Activated effector memory CD4-positive, alpha-beta T cell treated with Interleukin-2 at 50 U/mL for 16 hours (primary cell): ENCODE measurements around the gene SEC22C.
"Not testable (repeated sequence)": the region's sequence is repeated elsewhere in the genome, so short reads cannot be mapped to it uniquely, and the experiment has no call there.

ENCODE experiments used
- DNase-seq: peaks from one replicate; pipeline ENCODE4 v3.0.0-alpha.2; 2020

The SEC22C gene, protein sequence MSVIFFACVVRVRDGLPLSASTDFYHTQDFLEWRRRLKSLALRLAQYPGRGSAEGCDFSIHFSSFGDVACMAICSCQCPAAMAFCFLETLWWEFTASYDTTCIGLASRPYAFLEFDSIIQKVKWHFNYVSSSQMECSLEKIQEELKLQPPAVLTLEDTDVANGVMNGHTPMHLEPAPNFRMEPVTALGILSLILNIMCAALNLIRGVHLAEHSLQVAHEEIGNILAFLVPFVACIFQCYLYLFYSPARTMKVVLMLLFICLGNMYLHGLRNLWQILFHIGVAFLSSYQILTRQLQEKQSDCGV

DNA sequence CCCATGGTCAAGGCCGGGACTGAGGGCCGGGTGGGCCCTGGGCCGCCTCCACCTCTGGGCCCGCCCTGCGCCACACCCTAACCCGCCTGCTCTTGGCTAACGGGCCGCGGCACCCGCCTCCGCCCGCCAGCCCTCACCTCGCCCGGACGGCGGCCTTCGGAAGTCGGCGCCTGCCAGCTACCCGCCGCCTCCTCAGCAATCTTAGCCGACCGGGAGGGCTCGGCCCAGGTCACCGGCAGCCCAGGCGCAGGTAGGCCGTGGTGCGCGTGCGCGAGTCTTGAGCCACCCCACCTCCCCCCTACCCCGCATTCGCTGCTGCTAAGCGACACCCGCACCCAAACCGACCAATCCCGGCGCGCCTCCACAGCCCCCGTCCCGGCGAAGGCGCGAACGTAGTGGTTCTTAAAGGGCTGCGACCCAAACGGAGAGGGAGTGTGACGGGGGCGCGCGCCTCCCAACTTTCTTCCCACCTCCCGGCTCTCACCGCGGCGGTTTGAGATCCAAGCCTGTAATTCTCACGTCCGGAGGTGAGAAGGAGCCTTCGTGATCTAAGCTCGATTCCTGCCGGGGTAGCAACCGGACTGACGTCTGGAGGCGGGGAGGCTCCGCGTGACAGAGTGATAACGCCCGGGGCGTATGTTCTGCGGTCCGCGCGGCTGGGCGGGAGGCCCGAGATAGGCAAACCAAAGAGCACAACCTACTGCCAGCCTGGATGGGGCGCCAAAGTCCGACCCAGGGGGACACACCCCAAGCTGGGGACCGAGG, at the start of gene SEC22C:
TSS of gene SEC22C (minus strand) at position 259 of the 765 bp plus-strand sequence. CDS start 12,921 bp downstream, outside the sequence.
- peak; percentile 92 for DNase-seq

GRCh38 chr3:42613462-42613861, 31.7 kb upstream of the SEC22C start:
- no peak for DNase-seq

DNA sequence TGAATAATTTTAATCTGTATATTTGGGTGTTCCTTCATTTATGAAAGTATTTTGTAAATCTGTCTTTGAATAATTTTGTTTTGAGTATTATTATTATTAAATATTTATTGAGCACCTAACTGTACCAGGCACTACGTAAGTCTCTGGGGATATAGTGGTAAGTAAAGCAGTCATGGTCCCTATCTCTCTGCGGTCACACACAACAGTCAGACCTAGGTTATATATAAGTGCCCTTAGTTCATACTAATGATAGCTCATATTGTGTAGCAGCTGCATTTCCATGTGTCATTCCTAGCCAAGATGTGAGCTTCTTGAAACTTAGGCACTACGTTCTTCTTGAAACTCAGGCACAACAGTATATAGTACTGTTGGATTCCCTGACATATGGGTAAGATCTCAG, 31.2 kb upstream of the SEC22C start:
- no peak for DNase-seq

GRCh38 chr3:42612217-42612616, 30.4 kb upstream of the SEC22C start:
- DNase-seq = no peak

GRCh38 chr3:42610976-42611375, 29.2 kb upstream of the SEC22C start:
- DNase-seq = no peak

DNA sequence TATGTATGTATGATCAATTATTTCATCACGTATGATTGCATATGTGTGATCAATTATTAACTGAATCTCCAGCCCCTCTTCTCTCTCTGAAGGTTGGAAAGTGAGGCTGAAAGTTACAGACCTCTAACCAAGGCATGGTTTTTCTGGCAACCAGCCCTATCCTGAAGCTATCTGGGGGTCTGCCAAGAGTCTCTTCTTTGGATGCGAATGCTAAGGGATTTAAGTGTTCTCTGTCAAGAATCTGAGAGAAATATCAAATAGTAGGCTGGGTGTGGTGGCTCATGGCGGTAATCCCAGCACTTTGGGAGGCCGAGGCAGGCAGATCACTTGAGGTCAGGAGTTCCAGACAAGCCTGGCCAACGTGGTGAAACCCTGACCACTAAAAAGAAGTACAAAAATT, 26.8 kb upstream of the SEC22C start:
- no peak for DNase-seq

GRCh38 chr3:42605546-42606173, 23.9 kb upstream of the SEC22C start:
- DNase-seq = no peak

GRCh38 chr3:42602961-42603360, 21.2 kb upstream of the SEC22C start:
- no peak for DNase-seq

GRCh38 chr3:42601896-42602581, 20.3 kb upstream of the SEC22C start:
- no peak for DNase-seq

- DNase-seq = peak; percentile 46
These were observed 19.4 kb upstream of the SEC22C start for GRCh38 chr3:42600958-42601675.

DNA sequence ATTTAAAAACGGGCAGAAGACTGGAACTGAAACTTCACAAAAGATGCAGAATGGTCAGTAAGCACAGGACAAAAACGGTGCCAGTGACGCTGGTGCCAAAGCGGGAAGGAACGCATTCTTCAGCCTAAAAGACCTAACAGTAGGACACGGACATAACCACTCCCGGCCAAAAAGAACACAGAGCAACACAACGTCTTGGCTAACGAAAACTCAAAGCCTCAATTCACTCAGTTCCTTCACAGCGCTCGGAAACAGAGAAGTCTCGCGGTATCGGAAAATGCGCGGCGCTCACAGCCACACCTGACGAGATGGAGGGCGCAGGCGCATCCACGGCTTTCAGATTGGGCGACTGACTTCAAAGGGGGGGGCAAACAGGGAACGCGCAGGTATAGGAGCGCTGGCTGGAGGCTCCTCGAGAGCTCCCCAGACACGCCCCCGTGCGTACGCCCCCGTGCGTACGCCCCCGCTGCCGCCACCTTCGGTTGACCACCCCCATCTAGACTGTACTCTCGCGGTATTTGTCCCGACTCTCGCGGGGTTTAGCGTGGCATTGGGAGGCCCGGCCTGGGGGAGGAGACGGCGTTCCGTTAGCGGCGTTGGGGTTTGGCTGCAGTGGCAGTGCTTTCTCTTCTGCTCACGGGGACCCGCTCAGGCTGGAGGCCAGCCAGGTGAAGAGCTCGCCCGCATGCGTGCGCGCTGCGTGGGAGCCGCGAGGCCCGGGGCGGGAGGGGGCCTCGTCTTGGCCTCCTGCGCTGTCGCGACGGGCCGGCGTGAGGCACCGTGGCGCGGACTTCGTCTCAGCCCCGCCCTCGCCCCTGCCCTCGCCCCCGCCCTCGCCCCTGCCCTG, 18.6 kb upstream of the SEC22C start, which contains the start of gene NKTR:
TSS of gene NKTR (plus strand) at position 576 of the 847 bp plus-strand sequence. CDS start 321 bp downstream, outside the sequence.
- DNase-seq = peak; percentile 98

- not testable (repeated sequence) for DNase-seq
These were observed 15.3 kb upstream of the SEC22C start for GRCh38 chr3:42597098-42597497.

- no peak for DNase-seq
These were observed 13.9 kb upstream of the SEC22C start for GRCh38 chr3:42595682-42596081.

GRCh38 chr3:42593635-42594034, 11.9 kb upstream of the SEC22C start:
- DNase-seq = no peak

DNA sequence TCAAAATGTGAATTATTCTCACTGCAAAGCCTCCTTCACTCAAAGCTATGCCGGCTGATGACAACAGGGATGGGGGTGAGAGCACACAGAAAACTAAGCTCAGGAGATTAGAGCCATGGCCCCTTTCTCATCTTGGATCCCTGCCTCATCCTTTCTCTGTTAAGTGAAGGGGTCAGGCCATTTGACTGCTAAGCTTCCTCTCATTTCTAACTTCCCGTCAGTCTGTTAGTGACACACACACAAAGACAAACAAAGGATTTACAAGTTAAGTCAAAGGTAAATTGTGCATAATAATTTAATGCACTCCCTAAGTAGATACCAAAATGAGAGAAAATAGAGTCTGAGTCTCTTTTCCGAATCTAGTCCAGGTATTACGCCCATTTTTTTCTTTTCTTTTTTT, 10.0 kb upstream of the SEC22C start:
- no peak for DNase-seq

- no peak for DNase-seq
These were observed 9.4 kb upstream of the SEC22C start for GRCh38 chr3:42590989-42591756.

- no peak for DNase-seq
These were observed 7.8 kb upstream of the SEC22C start for GRCh38 chr3:42589382-42590109.

- no peak for DNase-seq
These were observed 6.9 kb upstream of the SEC22C start for GRCh38 chr3:42588625-42589024.

DNA sequence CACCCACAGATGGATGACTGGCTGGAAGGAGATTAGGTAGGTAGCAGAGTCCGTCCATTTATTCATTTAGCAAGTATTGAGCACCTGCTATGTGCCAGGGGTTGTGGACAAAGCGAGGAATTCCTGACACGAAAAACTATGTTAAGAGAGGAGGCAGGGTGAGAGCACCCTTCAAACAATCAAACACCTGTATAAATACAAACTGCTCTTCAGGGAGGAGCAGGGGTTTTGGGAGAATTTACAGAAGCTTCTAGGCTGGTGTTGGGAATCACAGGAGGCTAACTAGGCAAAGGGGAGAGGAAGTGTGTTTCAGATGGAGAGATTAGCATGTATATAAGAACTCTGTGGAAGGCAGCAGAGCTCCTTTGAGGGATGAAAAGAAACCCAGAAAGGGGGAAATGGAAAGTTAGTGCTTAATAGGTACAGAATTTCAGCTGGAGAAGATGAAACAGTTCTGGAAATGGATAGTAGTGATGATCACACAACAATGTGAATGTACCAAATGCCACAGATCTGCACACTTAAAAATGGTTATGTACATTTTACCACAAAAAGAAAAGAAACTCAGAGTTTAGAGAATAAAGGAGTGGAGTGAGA, 805 bp upstream of the SEC22C start:
- DNase-seq = no peak

GRCh38 chr3:42581400-42581708, 413 bp downstream of the SEC22C start:
- peak; percentile 18 for DNase-seq
